HG03460 (cell line): ENCODE data around the gene ALPI.

Experiments used
- ATAC-seq: cut with Tn5 transposase; IDR thresholded peaks from one replicate; pipeline ENCODE4 v1.9.1; 2021; ENCODE audit not compliant: unreplicated experiment

The ALPI gene

DNA sequence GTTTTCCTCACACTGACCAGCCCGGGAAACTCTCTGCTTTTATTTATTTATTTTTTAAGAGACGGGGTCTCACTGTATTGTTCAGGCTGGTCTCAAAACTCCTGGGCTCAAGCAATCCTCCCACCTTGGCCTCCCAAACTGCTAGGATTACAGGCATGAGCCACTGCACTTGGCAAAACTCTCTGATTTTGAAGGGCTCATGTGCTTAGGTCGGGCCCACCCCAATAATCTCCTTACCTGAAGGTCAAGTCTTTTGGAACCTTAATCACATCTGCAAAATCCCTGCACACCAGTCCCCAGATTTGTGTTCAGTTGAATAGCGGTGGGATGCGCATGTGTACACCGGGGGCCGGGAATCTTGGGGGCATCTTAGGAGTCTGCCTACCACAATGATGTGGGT, 39.3 kb downstream of the ALPI start:
- no peak for ATAC-seq

GRCh38 chr2:232496501-232497270, 40.7 kb downstream of the ALPI start:
- ATAC-seq: no peak

- no peak for ATAC-seq
Measured at GRCh38 chr2:232497348-232497747, 41.4 kb downstream of the ALPI start.

DNA sequence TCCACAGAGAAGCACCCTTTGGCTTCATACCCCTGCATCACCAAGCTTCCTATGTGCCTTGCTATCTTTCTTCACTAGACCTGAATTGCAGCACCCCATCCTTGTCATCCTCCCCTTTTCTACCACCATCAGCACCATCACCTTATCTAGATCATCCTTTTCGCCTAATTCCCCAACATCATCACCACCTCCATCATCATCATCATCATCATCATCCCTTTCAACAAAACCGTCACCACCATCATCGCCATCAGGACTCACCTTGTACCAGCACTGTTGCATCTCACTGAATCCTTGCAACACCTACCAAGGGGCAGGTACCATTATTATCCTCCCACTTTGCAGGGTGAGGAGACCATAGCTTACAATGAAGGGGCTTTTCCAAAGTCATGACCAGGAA, 42.5 kb downstream of the ALPI start:
- ATAC-seq: no peak

DNA sequence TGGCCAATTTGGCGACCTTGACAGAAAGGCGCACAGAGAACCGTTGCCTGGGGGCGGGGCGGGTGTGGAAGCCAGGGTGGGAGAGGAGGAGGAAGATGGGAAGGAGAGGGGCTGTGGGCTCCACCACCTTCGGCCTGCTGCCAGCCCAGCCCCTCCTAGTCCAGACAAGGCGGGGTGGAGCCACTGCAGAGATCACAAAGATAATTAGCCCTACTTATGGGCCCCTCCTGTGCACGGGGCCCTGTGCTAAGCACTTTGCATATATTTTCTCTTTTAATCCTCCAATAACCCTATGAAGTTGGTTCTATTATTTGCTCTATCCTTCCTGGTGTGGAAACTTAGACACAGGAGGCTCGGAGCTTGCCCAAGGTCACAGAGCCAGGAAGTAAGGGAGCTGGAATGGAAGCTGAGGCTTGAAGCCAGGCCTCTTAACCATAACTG, 45.4 kb downstream of the ALPI start:
- ATAC-seq: no peak

DNA sequence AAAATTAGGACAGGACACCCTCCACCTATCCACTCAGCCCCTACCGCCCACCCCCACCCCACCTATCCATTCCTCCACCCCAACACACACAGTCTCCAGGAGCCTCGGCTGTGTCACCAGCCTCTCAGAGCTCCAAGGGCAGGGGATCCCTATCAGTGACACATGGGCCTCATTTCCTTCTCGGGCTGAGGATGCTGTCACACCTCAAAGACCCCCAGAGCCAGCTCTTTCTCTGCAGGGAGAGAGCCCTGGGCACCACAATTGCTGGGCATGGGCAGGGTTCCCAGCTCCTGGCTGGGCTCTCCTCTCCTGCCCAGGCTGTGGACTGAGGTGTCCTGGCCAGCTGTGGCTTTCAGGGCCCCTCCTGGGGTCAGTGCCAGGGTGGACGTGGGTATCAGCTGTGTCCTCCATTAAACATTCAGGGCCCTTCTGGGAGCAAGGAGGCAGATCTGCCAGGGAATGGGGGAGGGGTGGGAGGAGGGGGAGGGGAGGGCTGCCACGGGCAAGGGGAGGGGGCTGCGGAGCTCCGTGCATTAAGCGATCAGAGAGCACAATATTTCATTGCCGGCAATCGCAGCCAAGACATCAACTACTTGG, 45.9 kb downstream of the ALPI start:
- ATAC-seq: no peak

- no peak for ATAC-seq
Measured at GRCh38 chr2:232502511-232502910, 46.6 kb downstream of the ALPI start.

- no peak for ATAC-seq
Measured at GRCh38 chr2:232502911-232503808, 47.2 kb downstream of the ALPI start.

- ATAC-seq: no peak
Measured at GRCh38 chr2:232503809-232504323, 47.9 kb downstream of the ALPI start.

DNA sequence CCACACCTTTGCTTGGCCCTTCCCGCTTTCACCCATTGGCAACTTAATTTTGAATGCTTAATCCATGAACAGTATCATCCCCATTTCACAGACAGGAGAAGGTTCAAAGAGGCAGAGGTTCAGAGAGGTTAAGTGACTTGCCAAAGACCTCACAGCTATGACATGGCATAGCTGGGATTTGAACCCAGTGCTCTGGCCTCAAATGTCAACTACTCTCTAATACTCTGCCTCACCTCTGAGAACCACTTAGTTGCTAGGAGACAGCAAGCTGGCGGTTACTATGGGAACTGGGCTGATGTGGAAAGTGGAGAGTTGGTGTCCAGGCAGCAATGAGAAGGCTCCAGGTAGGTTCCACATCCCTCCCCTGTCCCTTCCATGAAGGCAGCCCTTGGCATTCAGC, 48.5 kb downstream of the ALPI start:
- no peak for ATAC-seq

DNA sequence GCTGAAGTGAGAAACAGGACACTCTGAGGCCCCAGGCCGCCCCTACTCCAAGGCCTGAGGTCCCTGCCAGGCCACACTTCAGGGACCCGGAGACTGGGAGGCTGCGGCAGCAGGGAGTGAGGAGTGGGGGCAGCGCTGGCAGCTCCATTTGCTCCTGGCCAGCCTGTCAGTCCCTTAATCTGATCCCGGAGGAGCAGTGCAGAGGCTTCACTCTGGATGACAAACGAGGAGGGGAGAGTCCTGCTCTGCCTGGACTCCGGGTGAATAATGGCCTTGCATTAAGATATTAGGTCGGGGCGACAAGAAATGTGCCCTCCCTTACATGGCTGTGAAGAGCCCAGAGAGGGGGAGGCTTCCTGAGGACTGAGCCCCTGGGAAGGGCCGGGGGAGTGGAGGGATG, 49.9 kb downstream of the ALPI start:
- ATAC-seq: no peak

DNA sequence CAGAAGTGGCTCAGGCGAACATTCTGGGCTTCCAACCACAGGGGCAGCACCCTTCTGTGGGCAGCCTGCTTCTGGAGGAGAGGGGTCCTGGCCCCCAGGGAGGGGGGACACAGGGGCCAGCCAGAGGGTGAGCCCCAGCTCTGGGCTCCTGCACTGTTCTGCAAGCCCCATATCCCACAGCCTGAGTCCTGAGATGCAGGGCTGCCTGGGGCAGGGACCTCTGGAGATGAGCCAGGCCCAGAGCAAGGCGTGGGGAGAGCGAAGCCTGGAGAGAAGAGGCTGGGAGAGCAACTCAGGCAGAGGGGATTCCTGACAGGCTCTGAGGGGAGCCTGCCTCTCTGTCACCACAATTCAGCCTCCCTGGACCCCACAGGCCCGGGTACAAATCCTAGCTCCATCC, 50.8 kb downstream of the ALPI start:
- ATAC-seq: no peak

DNA sequence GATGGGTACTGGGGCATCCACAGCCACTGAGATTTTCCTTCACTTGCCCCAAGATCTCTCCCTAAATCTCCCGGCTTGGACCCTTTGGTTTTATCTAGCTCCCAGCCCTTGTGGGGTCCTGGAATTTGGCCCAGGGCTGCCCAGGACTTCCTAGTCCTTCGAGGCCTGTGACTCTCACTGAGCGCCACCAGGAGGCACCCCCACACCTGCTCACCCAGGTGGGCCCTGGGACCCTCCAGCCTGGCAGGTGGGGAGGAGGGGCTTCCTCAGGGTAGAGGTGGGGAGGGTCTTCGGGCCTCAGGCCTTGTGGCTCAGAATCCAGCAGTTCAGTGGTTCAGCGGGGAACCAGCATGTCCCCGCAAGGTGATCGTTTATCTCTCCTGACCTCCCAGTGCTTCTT, 52.3 kb downstream of the ALPI start:
- no peak for ATAC-seq
